Activated T-cell treated with anti-CD3 and anti-CD28 coated beads for 4 hours (primary cell): ENCODE results near the gene TRHDE.
"Not testable (repeated sequence)": the region's sequence is repeated elsewhere in the genome, so short reads cannot be mapped to it uniquely, and the experiment has no call there.

Source experiments
- DNase-seq: peaks from one replicate; pipeline ENCODE4 v3.0.0-alpha.2; 2020

TRHDE gene

DNA sequence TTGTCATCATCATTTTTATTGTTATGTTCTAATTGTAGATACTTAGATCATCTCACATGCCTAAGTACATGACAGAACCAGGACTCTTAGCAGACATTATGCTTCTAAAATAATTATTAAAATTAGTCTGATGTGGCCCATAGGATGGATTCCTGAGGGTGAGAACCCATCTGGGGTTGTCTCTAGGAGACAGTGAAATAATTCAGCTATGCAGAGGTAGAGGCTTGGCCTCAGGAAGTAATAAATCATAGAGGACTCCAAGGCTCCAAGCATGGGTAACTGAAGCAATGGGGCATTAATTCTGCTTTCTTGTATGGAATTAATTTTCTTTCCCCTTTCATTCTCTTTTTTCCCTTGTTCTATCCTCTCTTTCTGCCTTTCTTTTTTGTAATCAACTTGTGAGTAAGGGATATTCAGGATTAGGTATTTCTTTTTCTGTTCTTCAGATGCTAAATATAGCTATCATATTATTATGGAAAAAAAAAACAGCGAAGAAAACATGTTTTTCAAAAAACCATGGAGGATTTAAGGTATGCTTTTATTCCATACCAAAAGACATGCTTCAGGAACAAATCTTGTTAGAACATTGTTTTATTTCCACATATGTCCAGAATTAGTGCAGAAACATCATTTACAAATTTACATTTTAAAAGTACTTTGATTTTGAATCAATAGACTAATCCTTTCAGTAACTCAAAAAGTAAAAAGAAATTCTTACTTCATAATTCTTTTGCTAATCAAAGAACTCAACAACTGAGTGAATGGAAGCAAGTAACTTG lies 263.2 kb downstream of the TRHDE start:
- no peak for DNase-seq

DNA sequence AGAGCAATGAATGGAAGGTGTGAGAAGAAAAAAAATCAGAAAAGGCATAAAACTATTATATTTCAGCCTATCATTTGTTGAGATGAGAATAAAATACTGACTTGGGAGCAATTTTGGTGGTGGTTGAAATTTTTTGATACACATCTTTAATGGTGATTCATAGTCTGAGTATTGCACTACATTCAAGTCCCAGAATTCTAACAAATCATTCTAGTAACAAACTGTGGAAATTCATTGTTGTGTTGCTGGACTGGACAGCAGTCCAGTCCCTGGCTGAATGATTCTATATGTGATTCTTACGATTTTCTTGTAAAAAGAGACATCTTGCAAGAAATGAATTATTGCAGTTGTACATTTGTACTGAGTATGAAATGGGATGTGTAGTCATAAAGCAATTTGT lies 268.6 kb downstream of the TRHDE start:
- DNase-seq = no peak

DNA sequence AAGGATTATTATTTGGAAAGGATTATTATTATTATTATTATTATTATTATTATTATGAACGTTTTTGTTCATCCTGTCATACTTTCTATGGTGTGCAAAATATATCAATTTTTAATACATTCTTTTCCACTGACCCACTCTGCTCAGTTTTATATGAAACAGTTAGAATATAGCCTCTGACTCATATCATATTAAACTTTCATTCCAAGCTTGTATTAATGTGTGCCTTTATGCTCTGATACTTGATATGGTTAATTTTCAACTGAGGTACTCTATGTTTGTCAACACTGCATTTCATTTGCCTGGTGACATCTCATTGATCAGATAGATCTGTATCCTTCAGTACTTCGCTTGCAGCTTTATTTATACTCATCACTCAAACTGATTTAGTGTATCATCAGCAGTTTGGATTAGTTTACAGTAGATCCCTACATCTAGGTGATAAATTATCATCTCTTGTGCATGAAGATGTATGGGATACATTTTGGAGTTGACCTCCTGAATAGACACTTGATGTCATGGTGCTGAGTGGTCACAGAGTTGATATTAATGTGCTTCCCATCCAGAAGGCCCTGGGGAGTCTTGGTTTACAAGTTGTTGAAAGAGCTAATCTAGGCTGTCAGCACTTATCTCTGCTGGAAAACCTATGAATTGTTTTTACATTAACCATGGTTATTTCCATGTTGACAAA lies 271.8 kb downstream of the TRHDE start:
- DNase-seq = no peak

DNA sequence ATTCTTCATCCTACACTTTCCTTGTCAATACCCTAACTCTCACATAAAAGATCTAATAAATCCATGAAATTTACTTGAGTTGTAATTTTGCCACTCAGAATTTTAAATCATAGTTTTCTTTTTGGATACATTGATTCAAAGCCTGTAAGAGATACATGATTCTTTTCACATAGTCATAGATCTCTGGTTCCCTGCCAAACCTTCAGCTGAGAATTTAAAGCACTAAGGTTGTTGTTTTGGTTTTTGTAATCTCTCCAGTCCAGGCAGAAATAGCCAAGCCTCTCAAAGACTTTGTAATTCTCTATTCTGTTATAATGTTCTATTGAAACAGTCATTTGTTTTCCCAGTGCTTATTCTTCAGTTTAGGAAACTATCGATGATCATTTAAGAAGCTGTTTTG lies 273.9 kb downstream of the TRHDE start:
- DNase-seq = no peak

DNA sequence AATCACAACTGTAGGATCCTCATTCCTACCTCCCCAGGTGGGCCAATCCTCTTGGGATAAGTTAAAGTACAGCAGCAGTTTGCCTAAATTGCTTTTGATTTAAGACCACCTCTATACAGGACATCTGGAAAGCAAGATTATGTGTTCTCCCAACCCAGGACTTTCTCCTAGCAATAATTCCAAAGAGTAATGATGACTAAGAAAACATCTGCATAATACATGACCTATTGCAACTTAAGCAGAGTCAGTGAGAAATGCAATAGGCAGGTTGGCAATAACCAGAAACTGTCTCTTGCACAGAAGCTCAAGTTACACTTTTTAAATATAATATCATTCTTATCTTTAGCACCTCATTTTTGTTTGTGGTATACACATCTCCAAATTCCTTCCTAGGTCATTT lies 275.4 kb downstream of the TRHDE start:
- DNase-seq = no peak

DNA sequence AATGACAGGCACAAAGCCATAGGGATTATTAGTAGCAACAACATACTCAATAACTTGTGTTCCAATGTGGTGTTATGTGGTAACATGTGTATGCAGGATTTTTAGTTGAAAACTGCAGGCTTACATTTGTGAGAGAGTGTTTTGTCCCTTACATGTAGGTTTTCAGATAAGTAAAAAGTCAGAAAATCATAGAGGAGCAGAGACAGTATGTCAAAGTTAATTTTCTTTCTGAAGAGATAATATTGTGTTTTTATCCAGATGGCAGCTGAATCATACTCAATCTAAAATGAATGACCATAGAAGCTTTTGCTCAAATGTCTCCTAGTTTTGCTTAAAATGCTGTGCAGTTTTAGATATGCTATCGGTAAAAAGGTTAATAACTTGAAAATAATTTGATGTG lies 277.0 kb downstream of the TRHDE start:
- DNase-seq = no peak

DNA sequence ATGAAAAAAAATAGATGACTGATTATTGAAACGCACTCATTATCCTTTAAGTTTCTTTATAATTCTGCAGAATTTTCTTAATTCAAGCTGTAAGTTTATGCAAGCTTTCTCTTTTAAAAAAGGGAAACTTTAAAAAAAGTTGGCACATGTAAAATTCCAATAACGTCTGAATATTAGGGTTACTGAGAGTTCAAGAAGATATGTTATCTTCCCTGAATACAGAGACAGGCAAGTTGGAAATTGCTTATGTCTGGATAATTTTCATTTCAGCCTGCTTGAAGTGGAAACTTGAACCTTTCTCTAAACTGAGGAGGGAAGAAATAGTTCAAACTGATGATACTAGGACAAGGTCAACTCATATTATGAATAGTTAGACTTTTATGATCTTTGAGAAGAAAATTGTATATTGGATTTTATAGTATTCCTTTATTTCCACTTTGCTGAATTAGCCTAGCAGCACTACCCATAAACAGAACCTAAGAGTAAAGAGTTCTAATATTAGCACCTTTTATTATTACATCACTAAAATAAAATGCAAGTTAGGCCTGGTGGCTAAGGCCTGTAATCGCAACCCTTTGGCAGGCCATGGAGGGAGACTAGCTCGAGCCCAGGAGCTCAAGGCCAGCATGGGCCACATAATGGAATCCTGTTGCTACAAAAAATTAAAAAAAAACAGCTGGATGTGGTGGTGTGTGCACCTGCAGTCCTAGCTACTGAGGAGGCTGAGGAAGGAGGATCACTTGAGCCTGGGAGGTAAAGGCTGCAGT lies 288.0 kb downstream of the TRHDE start:
- DNase-seq = no peak

DNA sequence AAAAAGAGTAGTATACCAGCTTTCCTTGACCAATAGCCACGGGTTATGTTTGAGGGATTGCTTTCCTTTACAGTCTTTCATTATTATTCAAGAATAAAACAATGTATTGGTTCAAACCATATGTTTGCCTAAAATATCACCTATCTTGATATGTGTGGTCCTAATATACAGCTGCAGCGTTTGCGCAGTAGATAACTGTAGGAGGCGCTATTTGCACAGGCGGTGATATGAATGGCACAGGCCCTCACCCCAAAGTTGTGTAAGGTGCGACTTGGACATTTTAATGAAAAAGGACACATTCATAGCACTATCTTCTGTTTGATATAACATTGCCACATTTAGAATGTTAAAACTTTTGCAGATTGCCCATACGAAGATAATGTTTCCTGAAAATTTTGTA lies 298.4 kb downstream of the TRHDE start:
- DNase-seq = no peak

DNA sequence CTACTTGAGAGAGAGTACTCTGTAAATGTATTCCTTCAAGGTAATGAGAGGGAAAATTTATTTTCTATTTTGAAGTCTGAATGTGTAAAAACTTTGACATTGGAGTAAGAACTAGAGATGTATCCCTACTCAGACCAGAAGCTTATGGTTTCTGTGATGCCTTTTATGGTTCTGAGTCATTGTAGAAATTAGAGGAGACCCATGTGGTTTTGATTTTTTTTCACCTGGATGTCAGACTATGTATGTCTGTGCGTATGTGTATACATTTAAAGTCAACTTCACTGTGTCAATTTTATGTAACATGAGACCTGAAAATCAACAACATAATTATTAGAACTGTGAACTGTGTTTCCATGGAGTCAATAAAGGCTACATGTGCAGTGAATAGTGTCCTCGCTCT lies 302.0 kb downstream of the TRHDE start:
- DNase-seq = no peak

DNA sequence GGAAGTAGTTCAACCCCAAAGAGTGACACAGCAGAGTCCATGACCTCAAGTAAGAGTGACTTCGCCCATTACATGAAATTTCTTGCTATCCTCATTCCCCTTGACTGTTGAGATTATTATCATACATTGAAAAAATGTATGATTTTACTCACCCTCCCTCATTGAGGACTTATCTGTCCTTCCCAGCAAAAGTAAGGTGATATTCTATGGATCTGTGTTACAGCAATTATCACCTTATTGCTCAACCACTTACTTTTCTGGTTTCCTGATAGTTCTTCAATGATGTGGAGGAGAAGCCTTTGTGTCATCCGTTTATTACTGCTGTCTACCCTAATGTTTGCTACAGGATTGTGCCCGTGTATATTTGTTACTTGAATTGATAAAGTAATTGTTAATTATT lies 306.2 kb downstream of the TRHDE start:
- no peak for DNase-seq

DNA sequence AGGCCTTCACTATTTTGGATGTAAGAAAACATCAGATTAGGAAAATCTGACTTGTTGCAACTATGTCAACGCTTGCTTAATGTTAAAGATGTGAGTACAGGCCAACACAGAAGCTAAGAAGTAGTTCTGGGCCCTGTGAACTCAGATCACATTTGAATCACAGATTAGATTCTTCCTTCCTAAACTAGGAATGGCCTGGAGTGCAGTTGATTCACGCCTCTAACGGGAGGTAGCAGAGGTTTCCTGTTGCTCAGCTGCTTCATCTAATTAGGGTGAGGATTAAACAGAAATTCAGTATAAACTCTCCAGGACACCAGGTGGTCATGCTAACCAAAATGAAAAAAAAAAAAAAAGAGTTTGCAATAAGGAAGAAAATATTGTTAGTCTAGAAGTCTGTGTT lies 314.3 kb downstream of the TRHDE start:
- no peak for DNase-seq

DNA sequence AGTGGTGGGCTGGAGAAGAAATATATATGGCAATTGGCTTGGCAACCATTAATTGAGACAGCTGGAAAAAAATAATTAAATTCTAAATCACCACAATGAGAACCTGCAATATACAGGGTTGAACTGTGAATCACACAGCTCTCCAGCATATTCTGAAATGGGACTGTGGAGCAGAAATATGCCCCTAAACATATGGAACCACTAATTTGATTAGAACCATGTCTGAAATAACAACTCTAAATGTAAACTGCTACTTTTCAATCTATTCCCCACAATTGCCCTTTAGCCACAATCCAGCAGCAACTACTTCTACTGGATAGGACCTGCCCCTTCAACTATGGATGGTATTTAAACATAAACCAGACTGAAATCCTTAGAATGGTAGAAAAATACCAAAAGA lies 330.4 kb downstream of the TRHDE start:
- DNase-seq = no peak

DNA sequence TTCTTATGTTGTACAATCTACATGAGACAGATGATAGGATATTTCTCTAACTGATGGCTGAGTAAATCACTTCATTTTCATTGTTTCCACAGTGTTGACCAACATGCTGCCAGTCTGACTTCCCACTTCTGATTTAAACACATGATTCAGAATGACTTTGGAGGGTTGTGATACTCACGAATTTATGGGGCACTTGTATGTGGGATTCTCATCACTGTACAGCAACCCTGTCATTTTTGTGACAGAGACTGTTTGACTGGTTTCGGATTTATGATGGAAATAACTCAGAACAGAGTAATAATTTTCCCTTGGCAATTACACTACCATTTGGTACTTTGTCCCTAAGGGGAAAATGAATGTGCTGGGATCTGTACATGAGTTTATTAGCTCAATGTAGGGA lies 333.8 kb downstream of the TRHDE start:
- DNase-seq = no peak

DNA sequence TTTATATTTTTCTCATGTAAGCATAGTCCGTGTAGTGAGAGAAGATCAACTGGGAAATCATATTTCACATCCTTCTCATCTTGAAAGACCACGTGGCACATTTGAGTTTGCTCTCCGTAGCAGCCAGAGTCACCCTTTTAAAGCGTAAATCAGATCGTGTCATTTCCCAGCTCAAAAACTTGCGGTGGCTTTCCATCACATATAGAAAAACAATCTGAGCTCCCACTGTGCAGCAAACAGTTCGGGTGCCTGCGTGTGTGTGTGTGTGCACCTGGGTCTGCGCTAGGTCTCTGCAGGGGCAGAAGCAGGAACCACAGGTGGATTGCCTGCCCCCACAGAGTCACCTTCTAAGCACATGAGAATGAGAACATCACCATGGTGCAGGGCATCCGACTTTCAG lies 338.2 kb downstream of the TRHDE start:
- no peak for DNase-seq

DNA sequence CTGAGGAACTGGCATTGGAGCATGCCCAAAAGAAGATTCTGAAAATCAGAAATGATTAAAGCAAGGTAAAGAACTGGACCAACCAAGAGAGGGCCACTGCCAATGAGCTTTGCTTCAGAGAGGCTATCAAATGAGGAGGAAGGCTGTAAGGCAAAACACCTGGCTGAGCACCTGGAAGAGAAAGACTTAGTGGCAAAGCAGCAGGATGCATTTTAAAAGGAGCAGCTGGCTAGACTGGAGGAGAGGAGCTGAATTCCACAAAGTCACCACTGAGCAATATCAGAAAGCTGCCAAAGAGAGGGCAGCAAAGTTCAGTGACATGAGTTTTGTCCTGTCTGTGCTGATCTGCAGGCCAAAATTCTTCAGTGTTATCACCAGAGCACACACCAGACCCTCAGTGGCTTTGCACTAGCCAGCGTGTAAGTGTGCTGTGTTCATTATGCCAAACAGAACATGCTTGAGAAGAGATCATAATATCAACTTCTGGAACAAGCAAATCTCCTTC lies 338.7 kb downstream of the TRHDE start:
- DNase-seq = no peak

DNA sequence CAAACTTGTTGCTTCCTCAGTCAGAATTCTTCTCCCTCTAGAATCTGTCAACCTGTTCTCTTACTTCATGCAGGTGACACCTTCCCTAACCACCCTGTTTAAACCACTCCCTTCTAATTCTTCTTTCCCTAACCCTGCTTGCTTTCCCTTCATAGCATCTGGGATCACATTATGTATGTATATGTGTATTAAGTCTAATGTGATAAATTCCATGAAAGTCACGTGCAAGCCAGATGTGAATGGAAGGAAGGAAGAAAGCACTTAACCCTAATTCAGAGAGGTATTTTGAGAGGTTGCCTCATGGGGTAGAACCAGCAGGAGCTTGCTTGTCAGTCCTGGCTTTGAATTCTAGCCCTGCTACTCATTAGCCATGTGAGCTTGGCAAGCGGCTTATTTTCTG lies 340.0 kb downstream of the TRHDE start:
- DNase-seq = no peak

DNA sequence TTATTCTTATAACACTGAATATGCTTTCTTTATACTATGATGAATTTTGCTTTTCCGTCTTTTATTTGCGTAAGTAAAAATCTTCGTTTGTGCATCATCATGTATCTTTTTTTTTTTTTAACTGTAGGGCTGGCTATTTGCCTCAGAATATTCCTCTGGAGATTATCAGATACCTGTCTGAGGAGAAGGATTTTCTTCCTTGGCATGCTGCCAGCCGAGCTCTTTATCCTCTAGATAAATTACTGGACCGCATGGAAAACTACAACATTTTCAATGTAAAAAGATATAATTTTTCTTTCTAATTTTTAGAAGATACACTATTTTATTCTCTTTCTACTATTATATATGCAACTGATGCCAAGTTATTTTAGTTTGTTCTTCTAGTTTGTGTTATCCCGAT lies 346.6 kb downstream of the TRHDE start:
- no peak for DNase-seq

DNA sequence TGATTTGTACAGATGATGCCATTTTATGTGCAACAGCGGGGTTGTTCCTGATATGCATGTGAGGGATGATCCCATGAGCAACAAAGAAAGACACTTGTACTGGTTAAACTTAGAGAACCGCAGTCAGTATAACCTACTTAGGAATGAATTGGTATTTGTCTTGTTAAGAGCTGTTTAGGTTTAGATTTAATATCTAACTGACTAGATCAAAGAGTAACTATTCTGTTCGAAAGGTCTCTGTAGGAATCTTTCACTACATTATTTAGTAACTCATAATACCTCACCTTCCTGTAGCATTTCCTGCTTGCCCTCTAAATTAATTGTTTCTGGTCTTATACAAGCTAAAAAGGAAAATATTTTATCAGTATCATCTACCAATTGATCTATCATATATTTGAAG lies 350.4 kb downstream of the TRHDE start:
- no peak for DNase-seq

DNA sequence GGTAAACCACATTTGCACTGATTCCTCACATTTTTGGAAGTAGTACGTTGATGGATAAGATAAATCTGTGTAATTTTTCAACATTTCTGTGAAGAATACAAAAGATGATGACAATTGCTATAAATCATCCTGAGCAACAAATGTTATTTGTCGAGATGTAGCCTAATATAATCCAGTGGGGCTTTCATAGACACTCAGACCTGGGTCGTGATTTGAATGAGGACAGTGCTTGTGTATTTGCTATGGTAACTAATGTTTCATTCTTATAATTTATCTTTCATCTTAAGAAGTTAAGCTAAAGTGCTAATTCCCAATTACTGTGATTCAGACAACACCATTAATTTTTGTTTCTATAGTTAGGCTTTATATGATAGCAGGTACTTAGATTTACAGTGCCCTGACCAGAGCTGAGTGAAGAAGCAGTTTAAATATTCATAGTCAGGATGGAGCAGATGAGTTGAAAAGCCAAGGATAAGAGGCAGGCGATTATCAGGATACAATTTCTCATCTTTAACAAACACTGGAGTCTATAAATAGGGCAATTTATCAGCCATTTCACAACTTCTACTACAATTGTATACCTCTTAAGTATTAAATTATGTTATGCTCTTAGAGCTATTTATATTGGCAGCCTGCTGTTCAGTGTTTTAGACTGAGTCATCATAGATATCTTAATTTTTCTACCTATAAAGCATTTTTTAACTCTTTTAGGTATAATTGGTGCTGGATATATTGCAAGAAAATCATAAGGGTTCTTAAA lies 359.9 kb downstream of the TRHDE start:
- DNase-seq = no peak

DNA sequence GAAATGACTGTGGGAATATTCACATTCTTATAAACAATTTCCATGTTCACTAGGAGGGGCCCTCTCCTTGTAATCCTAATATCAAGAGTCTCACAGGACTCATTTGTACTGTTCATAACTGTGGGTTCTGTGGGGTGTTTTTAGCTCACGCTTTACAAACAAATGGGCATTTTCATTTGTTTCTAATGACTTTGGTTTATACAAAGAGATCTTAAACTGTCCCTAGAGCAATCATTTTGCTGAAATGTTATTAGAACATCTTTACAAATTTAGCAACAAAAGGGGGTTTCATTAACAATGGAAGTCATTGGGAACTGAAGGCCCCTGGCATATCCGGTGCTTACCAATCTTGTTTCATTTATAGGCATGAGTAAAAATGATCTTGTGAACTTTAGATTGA lies 370.5 kb downstream of the TRHDE start:
- DNase-seq = no peak

DNA sequence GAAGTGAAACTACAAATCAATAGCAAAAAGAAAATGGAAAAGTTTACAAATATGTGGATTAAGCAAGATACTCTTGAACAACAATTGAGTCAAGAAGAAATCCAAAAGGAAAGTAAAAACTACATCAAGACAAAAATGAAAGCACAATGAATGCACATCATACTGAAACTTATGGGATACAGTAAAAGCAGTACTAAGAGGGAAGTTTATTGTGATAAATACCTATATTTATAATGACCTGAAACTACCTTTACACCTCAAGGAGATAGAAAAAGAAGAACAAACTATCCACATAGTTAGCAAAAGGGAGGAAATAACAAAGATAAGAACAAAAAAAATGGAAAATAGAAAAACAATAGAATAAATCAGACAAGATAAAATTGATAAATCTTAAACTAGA lies 375.0 kb downstream of the TRHDE start:
- DNase-seq = no peak

DNA sequence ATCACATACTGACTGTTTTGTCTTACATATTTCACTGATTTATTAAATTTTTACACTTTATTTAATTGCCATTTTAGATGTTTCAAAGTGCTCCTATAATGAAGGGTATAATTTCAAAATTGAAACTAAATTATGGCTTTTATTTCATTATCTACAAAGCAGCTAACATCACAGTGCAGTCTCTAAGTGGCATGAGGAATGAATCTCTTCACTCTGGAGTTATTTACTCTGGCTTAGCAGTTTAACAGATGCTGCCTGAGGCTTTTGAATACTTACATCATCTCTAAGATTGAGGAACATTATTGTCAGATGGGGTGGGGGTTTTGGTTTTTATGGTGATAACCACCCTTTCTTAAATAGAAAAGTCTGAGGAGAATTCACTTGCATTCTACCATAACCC lies 386.4 kb downstream of the TRHDE start:
- DNase-seq = no peak

DNA sequence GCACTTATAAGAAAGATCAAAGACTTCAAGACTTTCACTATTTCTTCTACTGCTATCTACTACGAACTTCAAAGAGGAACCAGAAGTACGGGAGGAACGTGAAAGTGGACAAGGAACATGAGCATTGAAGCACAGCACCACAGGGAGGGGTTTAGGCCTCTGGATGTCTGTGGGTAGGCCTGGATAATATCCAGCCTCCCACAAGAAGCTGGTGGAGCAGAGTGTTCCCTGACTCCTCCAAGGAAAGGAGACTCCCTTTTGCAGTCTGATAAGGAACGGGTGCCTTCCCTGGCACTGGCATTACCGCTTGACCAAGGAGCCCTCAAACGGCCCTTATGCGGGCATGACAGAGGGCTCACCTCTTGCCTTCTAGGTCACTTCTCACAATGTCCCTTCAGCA lies 388.0 kb downstream of the TRHDE start:
- not testable (repeated sequence) for DNase-seq
